T-helper 17 cell (primary cell): ENCODE results near the gene MYH13. TPM values are rescaled to one million over a fixed set of nuclear protein-coding genes. Genes with fewer than 3 reads are reported as not detected.

ENCODE experiments used
- ATAC-seq: fragments of 150-1000 bp; cut with Tn5 transposase; 2 replicates; pipeline ENCODE4 v1.10.0; 2021; ENCODE audit warnings: mild to moderate bottlenecking, moderate library complexity
- DNase-seq, 3 donors: peaks; one replicate each; pipeline versions ENCODE4 v3.0.0 to v3.0.0-alpha.2; 2020 to 2021
- H3K9me3 ChIP-seq: one replicate; pipeline ENCODE4 v1.7.0; 2013; ENCODE audit warnings: low read length, mild to moderate bottlenecking; ENCODE audit not compliant: control insufficient read depth, poor library complexity, severe bottlenecking
- H3K27ac Mint-ChIP-seq: one replicate; pipeline ENCODE4 v1.8.0; 2022; ENCODE audit warnings: mild to moderate bottlenecking, moderate library complexity, mixed read lengths
- H3K27me3 Mint-ChIP-seq: one replicate; pipeline ENCODE4 v1.8.0; 2022; ENCODE audit warnings: mixed read lengths
- H3K36me3 Mint-ChIP-seq: one replicate; pipeline ENCODE4 v1.8.0; 2022; ENCODE audit warnings: low read depth, mixed read lengths
- H3K4me1 Mint-ChIP-seq: one replicate; pipeline ENCODE4 v1.8.0; 2022; ENCODE audit warnings: mild to moderate bottlenecking, mixed read lengths
- H3K4me3 Mint-ChIP-seq: one replicate; pipeline ENCODE4 v1.8.0; 2022; ENCODE audit warnings: mild to moderate bottlenecking, moderate library complexity, mixed read lengths
- total RNA-seq, 4 donors: library from RNA in 2 of 4; stranded (reverse) in 2 of 4; gene quantifications; one replicate each; pipeline ENCODE4 v1.2.3 and lab custom pipeline; 2022 to 2026

The MYH13 gene
- total RNA-seq (not detected), total RNA-seq (lab: John Stamatoyannopoulos, UW) (0 reads per million in 2 donors)

DNA sequence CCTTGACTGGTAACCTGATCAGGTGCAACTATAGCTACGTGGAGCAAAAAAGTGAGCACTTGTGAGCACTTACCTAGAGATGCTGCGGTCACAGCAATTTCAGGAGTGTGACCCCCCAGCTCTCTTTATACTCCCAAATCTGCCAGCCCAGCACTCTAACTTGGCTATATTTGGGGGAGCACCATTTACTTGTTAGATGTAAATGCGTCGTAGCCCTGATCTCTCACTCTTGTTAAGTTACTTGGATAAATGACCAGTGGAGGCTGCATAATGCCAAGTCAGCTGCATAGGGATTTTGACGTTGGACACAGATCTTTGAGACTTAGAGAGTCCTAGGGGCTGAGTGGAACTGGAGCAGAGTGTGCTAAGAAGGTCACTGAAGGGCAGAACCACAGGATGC lies at the start of gene MYH13:
Gene MYH13 (minus strand): TSS at position 101 of the 400 bp plus-strand sequence. CDS start 8,476 bp downstream, outside the sequence.
- no peak for ATAC-seq
- no peak for DNase-seq

DNA sequence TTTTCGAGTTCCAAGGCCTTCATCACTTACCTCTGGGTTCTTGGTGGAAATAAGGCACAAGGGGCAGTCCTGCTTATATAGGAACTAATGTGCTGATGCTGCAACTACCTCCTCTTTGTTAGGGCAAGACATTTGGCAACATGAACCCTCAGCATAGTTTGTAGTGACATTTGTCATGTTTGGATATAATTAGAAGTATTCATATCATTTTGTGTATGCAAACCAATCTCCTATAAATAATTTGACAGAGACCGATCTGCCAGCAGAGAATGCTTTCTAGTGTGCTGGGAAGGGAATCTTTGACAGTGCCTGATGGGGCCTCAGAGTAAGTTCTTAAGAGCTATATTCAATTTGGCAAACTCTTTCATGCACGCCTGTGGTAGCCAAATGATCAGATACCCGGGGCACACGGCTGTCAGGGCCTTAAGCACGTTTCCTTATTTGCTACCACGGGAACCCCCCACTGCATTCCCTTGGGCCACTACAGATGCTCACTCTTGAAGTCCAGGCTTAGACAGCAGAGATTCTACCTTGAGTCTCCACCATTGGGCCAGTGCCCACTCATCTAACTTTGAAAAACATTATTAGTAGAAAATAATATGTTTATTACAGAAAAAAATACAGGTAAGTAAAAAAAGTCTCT lies 49.2 kb upstream of the MYH13 start, which contains the start of gene MYH8:
Gene MYH8 (minus strand): TSS at position 51 of the 643 bp plus-strand sequence. CDS start 1,723 bp downstream, outside the sequence.
- no peaks in the 10 kb centered on the region for H3K27me3 Mint-ChIP-seq
- no peak within 1 kb of the TSS for H3K4me3 Mint-ChIP-seq
- no peaks in the 10 kb centered on the region for H3K9me3 ChIP-seq
- DNase-seq (no peak), ATAC-seq (no peak)
- no peaks in the 10 kb centered on the region for H3K4me1 Mint-ChIP-seq
- H3K27ac Mint-ChIP-seq: no peak within 1 kb of the TSS
- no peaks in the 10 kb centered on the region for H3K36me3 Mint-ChIP-seq

More for the DNA sequence above, at the start of gene MYH13:
- Mint-ChIP-seq H3K27ac (no peak within 1 kb of the TSS), H3K4me1 (no peaks in the 10 kb centered on the region), H3K4me3 (no peak within 1 kb of the TSS), H3K27me3 (peaks cover 11% of the 10 kb centered on the region), H3K36me3 (no peaks in the 10 kb centered on the region)
- no peaks in the 10 kb centered on the region for H3K9me3 ChIP-seq

DNA sequence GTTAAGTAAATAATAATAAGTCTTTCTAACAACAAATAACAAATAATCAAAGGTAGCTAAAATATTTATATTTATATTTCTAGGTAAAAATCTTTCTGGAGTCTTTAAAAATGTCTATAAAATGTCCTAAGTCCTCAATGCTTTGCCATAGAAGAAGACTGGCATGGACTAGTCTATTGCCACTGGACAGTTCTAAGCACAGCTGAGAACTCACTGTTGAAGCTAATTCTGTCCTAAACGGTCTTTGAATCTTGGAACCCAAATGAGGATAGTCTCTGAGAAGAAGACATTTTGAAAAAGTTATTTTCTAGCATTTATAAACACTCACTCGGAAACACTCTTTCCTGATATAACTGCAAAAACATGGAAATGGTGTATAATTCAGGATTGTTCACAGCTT lies 48.4 kb upstream of the MYH13 start:
- H3K4me3 Mint-ChIP-seq: no peak overlapping the region
- no peak overlapping the region for H3K27ac Mint-ChIP-seq
- H3K27me3 Mint-ChIP-seq: peaks cover under 1% of the 10 kb centered on the region
- H3K4me1 Mint-ChIP-seq: no peaks in the 10 kb centered on the region
- ATAC-seq (no peak), DNase-seq (no peak)
- no peaks in the 10 kb centered on the region for H3K9me3 ChIP-seq
- no peaks in the 10 kb centered on the region for H3K36me3 Mint-ChIP-seq

DNA sequence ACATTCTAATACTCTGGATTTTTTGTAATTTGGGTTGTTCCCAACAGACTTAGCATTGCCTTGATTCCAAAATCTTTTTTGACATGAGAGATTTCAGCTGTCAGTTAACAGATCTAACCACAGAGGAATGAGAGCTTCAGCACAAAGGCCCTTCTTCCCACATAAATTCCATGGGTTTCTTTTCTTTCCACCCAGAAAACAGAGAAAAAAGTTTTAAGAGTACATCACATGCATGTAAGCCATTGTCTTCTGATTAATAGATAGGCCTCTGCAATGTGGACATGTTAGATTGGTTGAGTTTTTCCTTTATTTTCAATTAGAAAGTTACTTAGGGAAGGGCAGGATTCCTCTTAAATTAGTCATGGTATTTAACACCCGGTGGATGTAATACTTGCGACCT lies 48.0 kb upstream of the MYH13 start:
- H3K4me3 Mint-ChIP-seq: no peak overlapping the region
- H3K27me3 Mint-ChIP-seq: peaks cover 5% of the 10 kb centered on the region
- no peak overlapping the region for H3K27ac Mint-ChIP-seq

DNA sequence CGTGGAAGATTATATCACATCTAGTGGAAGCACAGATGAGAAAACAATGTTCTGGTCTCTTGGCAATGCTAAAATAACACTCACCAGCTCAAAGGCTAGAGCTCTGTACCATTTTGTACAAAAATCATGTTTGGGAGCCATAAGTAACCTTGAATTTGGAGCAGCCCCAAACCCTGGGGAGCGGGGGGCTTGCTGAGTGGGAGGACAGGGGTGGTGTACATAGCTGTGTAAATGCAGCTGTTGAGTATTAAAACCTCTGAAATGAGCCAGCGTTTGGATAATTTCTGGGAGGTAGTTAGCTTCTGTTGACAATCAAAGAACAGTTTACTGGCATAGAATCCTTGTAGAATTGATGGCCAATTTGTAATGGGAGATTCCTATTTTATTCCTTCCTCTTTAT lies 44.6 kb upstream of the MYH13 start:
- ATAC-seq (no peak), DNase-seq (no peak)
- H3K27me3 Mint-ChIP-seq: peaks cover 5% of the 10 kb centered on the region
- no peaks in the 10 kb centered on the region for H3K4me1 Mint-ChIP-seq
- H3K4me3 Mint-ChIP-seq: no peak overlapping the region
- H3K9me3 ChIP-seq: no peaks in the 10 kb centered on the region
- H3K36me3 Mint-ChIP-seq: no peaks in the 10 kb centered on the region
- H3K27ac Mint-ChIP-seq: no peak overlapping the region

More for the DNA sequence above, 48.0 kb upstream of the MYH13 start:
- DNase-seq (no peak), ATAC-seq (no peak)
- no peaks in the 10 kb centered on the region for H3K4me1 Mint-ChIP-seq
- H3K9me3 ChIP-seq: no peaks in the 10 kb centered on the region
- no peaks in the 10 kb centered on the region for H3K36me3 Mint-ChIP-seq

DNA sequence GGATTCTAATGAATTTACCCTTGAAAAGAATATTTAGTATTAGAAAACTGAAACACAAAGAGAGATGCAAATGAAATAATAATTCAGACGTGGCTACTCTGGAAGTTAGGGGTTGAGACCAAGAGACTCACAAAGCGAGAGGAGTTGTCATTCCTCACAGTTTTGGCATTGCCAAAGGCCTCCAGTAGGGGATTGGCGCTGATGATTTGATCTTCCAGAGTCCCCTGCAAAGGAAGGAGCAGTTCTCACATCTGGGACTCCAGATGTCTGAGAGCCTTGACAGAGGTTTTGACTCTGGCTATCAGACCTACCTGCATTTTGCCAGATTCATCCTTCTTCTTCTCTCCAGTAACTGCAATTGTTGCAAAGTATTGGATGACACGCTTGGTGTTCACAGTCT lies 42.4 kb upstream of the MYH13 start:
- Mint-ChIP-seq H3K4me3 (no peak overlapping the region), H3K27me3 (peaks cover 10% of the 10 kb centered on the region), H3K4me1 (no peaks in the 10 kb centered on the region), H3K27ac (no peak overlapping the region), H3K36me3 (no peaks in the 10 kb centered on the region)
- H3K9me3 ChIP-seq: no peaks in the 10 kb centered on the region
- ATAC-seq: no peak
- DNase-seq: no peak

DNA sequence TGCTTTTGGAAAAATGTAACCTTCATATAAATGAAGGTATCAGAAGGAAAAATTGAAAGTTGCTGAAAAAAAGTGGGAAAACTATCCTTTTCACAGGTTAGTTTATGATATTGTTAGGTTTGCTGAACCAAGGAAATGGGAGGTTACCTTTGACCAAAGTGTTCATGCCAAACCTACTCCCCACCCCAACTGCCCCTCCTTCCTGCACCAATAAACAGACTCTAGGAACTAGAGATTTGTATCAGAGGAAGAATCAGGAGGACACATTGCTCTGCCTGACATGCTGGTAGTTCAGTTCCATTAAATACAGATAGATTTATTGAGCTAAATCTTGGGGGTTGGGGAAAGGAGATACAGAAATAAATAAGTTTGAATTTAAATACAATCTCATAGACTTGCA lies 30.8 kb upstream of the MYH13 start:
- H3K27ac Mint-ChIP-seq: no peak overlapping the region
- H3K36me3 Mint-ChIP-seq: no peaks in the 10 kb centered on the region
- H3K9me3 ChIP-seq: no peaks in the 10 kb centered on the region
- no peak for ATAC-seq
- H3K4me1 Mint-ChIP-seq: no peaks in the 10 kb centered on the region
- no peak for DNase-seq
- no peak overlapping the region for H3K4me3 Mint-ChIP-seq
- H3K27me3 Mint-ChIP-seq: no peaks in the 10 kb centered on the region

DNA sequence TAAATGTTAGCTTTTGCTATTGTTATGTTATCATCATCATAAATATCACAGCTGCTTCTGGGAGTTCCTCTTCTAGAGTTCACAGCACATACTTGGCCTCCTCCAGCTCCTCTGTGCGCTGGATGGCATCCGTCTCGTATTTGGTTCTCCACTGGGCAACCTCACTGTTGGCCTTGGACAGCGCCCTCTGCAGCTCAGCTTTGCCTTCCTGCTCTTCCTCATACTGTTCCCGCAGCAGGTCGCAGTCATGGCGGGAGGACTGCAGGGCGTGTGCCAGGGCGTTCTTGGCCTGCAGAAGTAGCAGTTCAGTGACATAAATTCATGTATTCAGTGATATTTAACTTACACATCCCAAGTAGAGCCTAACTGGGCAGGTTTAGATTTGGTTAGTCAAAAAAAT lies 25.5 kb upstream of the MYH13 start:
- H3K9me3 ChIP-seq: no peaks in the 10 kb centered on the region
- Mint-ChIP-seq H3K4me3 (no peak overlapping the region), H3K4me1 (no peaks in the 10 kb centered on the region), H3K27me3 (peaks cover 8% of the 10 kb centered on the region), H3K27ac (no peak overlapping the region), H3K36me3 (no peaks in the 10 kb centered on the region)
- no peak for DNase-seq
- no peak for ATAC-seq

DNA sequence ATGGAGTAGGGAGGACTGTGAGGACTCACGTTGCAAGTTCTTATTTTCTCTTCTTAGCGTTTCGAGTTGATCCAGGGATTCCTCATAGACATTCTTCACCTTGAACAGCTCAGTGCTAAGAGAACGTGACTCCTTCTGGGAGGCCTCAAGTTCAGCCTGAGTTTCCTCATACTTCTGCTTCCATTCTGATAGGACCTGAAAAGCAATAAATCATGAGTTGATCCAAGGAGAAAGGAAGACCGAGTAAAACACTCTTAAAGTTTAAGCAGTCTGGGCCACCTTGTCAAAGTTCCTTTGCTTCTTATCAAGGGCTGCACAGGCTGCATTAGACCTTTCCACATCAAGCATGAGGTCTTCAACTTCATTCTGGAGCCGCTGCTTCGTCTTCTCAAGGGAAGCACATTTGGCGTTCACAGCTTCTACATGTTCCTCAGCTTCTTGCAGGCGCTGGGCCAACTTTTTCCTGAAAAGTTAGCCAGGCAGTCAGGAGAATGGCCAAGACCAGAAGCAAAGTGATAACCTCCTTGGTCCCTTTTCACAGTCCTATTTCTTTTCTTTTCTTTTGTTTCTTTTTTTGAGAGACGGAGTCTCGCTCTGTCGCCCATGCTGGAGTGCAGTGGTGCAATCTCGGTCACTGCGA lies 23.8 kb upstream of the MYH13 start:
- H3K27ac Mint-ChIP-seq: no peak overlapping the region
- no peaks in the 10 kb centered on the region for H3K4me1 Mint-ChIP-seq
- no peak for ATAC-seq
- DNase-seq: no peak
- no peaks in the 10 kb centered on the region for H3K36me3 Mint-ChIP-seq
- H3K27me3 Mint-ChIP-seq: peaks cover 25% of the 10 kb centered on the region
- no peaks in the 10 kb centered on the region for H3K9me3 ChIP-seq
- no peak overlapping the region for H3K4me3 Mint-ChIP-seq

DNA sequence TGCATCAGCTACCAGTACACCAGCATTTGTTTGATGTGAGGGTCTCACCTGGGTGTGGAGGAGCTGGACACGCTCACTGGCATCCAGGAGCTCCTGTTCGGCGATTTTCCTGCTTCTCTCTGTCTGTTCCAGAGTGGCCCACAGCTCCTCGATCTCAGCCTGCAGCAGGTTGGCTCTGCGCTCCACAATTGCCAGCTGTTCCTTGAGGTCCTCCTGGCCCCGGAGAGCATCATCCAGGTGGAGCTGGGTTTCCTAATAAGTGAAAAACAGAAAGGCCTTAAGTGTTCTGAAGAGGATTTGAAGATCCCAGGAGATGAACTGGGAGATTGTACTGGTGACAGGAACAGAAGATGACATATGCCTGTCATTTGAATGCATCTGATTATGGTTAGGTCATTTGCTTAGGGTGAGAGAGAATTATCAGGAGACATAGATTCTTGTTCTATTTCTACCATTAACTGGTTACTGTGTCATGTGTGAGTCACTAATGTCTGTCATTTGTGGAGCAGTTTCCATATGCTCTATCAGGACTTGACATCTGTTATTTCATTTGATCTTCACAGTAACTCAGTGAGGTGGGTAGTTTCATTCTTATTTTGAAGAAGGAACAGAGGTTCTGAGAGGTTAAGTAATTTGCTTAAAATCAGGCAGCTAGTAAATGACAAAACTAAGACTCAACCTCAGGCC lies 21.5 kb upstream of the MYH13 start:
- Mint-ChIP-seq H3K27me3 (peaks cover 33% of the 10 kb centered on the region), H3K36me3 (no peaks in the 10 kb centered on the region), H3K27ac (no peak overlapping the region), H3K4me3 (no peak overlapping the region), H3K4me1 (no peaks in the 10 kb centered on the region)
- H3K9me3 ChIP-seq: no peaks in the 10 kb centered on the region
- no peak for ATAC-seq
- DNase-seq: no peak

DNA sequence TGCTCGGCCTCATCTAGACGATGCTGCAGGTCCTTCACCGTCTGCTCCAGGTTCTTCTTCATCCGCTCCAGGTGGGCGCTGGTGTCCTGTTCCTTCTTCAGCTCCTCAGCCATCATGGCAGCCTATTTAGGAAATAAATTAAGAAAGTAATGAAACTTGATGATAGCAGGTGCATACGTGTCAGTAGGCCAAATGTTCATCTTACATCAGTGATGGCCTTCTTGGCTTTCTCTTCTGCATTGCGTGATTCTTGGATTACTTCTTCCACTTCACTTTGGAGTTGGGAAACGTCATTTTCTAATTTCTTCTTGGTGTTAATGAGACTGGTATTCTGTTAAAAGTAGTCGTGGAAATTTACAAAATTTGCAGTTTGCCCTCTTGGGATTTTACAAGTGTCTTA lies 20.1 kb upstream of the MYH13 start:
- H3K36me3 Mint-ChIP-seq: no peaks in the 10 kb centered on the region
- no peak overlapping the region for H3K4me3 Mint-ChIP-seq
- DNase-seq (no peak), ATAC-seq (no peak)
- H3K9me3 ChIP-seq: no peaks in the 10 kb centered on the region
- no peak overlapping the region for H3K27ac Mint-ChIP-seq
- no peaks in the 10 kb centered on the region for H3K4me1 Mint-ChIP-seq
- peaks cover 33% of the 10 kb centered on the region for H3K27me3 Mint-ChIP-seq

DNA sequence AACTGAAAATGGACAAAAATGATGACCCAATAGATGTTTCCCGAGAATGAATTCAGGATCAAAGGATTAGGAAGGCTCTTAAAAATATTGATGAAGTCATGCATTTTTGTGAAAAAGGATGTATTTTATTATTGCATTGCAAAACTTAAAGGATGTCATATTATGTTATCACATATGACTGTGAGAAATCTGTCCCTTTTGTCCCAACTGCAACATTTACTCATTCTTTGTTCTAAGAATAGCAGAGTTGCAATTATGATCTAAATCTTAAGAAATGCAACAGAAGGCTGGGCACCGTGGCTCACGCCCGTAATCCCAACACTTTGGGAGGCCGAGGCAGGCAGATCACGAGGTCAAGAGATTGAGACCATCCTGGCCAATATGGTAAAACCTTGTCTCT lies 13.1 kb upstream of the MYH13 start:
- no peak overlapping the region for H3K27ac Mint-ChIP-seq

DNA sequence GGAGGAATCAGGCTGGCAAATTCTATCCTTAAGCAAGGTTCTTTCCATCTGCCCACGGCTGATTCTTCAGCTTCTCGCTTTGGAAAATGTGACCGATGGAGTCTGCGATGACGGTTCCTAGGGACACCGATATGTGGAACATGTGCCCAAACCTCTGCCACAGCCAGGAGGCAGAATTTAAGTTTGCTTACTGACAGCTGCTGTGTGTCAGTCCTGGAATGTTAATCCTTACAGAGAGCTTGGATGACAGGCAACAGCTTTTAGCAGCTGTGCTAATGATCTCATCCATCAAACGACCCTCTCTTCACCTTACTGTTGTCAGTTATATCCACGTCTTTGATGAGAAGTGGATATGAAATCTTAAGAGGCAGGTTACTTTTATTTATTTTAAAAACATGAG lies 11.4 kb upstream of the MYH13 start:
- Mint-ChIP-seq H3K4me1 (no peaks in the 10 kb centered on the region), H3K27me3 (no peaks in the 10 kb centered on the region), H3K36me3 (no peaks in the 10 kb centered on the region), H3K27ac (no peak overlapping the region), H3K4me3 (no peak overlapping the region)
- ATAC-seq (no peak), DNase-seq (no peak)
- H3K9me3 ChIP-seq: no peaks in the 10 kb centered on the region

More for the DNA sequence above, 13.1 kb upstream of the MYH13 start:
- ATAC-seq (no peak), DNase-seq (no peak)
- no peaks in the 10 kb centered on the region for H3K4me1 Mint-ChIP-seq
- peaks cover 6% of the 10 kb centered on the region for H3K27me3 Mint-ChIP-seq
- no peaks in the 10 kb centered on the region for H3K9me3 ChIP-seq
- H3K4me3 Mint-ChIP-seq: no peak overlapping the region
- H3K36me3 Mint-ChIP-seq: no peaks in the 10 kb centered on the region
